Body of pancreas (tissue), 4 donors: ENCODE data around the gene RNF180.

Experiments
- POLR2A ChIP-seq, 3 donors: fragments of 450-650 bp; IDR thresholded peaks; one replicate each; pipeline ENCODE4 v1.6.1; 2016; ENCODE audit warnings: antibody characterized with exemption in 3 of 3, mild to moderate bottlenecking in 2 of 3
- TF ChIP-seq, protein P1 (sequence below), 7 experiments: fragments of 450-650 bp in 4 of 7; fragments of 200-600 bp in 3 of 7; sonication (generic) in 3 of 7; IDR thresholded peaks; one replicate each; pipeline ENCODE4 v1.5.1; 2016 to 2019; ENCODE audit warnings: antibody characterized with exemption in 7 of 7

DNA sequence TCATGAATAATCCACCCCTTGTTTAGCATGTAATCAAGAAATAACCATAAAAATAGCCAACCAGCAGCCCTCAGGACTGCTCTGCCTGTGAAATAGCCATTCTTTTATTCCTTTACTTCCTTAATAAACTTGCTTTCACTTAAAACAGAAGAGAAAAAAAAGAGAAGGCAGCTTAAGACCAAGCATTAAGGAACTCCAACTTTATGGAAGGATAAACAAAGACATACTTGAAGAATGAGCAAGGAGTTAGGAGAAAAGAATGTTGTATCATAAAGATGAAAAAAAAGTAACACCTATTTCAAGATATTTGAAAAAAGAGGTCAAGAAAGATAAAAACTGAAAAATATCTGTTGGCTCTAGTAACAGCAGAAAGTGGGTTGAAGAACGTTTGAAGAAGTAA lies 107.6 kb downstream of the RNF180 start:
- TF ChIP-seq, protein P1, sequence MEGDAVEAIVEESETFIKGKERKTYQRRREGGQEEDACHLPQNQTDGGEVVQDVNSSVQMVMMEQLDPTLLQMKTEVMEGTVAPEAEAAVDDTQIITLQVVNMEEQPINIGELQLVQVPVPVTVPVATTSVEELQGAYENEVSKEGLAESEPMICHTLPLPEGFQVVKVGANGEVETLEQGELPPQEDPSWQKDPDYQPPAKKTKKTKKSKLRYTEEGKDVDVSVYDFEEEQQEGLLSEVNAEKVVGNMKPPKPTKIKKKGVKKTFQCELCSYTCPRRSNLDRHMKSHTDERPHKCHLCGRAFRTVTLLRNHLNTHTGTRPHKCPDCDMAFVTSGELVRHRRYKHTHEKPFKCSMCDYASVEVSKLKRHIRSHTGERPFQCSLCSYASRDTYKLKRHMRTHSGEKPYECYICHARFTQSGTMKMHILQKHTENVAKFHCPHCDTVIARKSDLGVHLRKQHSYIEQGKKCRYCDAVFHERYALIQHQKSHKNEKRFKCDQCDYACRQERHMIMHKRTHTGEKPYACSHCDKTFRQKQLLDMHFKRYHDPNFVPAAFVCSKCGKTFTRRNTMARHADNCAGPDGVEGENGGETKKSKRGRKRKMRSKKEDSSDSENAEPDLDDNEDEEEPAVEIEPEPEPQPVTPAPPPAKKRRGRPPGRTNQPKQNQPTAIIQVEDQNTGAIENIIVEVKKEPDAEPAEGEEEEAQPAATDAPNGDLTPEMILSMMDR (IDR thresholded peaks at IDR 0.05) = no peak
- TF ChIP-seq POLR2A (IDR thresholded peaks at IDR 0.05) = no peak
